Osteocyte (in vitro differentiated cells): ENCODE measurements around the gene EIF2D. TPM values are rescaled to one million over a fixed set of nuclear protein-coding genes. Genes with fewer than 3 reads are reported as not detected.

ENCODE experiments used
- DNase-seq: peaks from one replicate; pipeline ENCODE4 v3.0.0; 2021; ENCODE audit warnings: mixed read lengths; ENCODE audit not compliant: unreplicated experiment; ENCODE audit errors: extremely low spot score
- H3K27ac Mint-ChIP-seq: one replicate; pipeline ENCODE4 v1.8.0; 2021; ENCODE audit warnings: mild to moderate bottlenecking, mixed read lengths; ENCODE audit not compliant: unreplicated experiment
- H3K27me3 Mint-ChIP-seq: one replicate; pipeline ENCODE4 v1.8.0; 2021; ENCODE audit warnings: mixed read lengths; ENCODE audit not compliant: unreplicated experiment
- H3K36me3 Mint-ChIP-seq: one replicate; pipeline ENCODE4 v1.8.0; 2021; ENCODE audit warnings: mixed read lengths; ENCODE audit not compliant: unreplicated experiment
- H3K4me1 Mint-ChIP-seq: one replicate; pipeline ENCODE4 v1.8.0; 2021; ENCODE audit warnings: mixed read lengths; ENCODE audit not compliant: unreplicated experiment
- H3K4me3 Mint-ChIP-seq: one replicate; pipeline ENCODE4 v1.8.0; 2021; ENCODE audit warnings: mild to moderate bottlenecking, moderate library complexity, mixed read lengths; ENCODE audit not compliant: unreplicated experiment
- H3K9me3 Mint-ChIP-seq: one replicate; pipeline ENCODE4 v1.8.0; 2021; ENCODE audit warnings: mixed read lengths; ENCODE audit not compliant: unreplicated experiment
- CTCF ChIP-seq: fragments of 200-600 bp; sonication (generic); IDR thresholded peaks from 2 replicates; pipeline ENCODE4 v1.5.0; 2021; ENCODE audit warnings: antibody characterized with exemption, mild to moderate bottlenecking, moderate library complexity
- total RNA-seq: library from RNA; stranded (reverse); gene quantifications from 2 replicates; pipeline ENCODE4 v1.2.1, GENCODE V29; 2021

The EIF2D gene
- total RNA-seq, 1 donor from 2014 or later = 56.8 TPM

- no peak overlapping the region for H3K27ac Mint-ChIP-seq
- no peak for TF ChIP-seq CTCF
- no peak for DNase-seq
Measured at GRCh38 chr1:206579747-206580437, 32.4 kb downstream of the EIF2D start.

GRCh38 chr1:206578978-206579374, 33.3 kb downstream of the EIF2D start:
- no peak for DNase-seq
- H3K27ac Mint-ChIP-seq = no peak overlapping the region
- H3K9me3 Mint-ChIP-seq = no peaks in the 10 kb centered on the region
- no peak for TF ChIP-seq CTCF
- H3K4me3 Mint-ChIP-seq = no peak overlapping the region
- H3K4me1 Mint-ChIP-seq = peaks cover 4% of the 10 kb centered on the region
- H3K36me3 Mint-ChIP-seq = no peaks in the 10 kb centered on the region
- H3K27me3 Mint-ChIP-seq = peaks cover 12% of the 10 kb centered on the region

More at GRCh38 chr1:206579747-206580437, 32.4 kb downstream of the EIF2D start:
- H3K9me3 Mint-ChIP-seq = no peaks in the 10 kb centered on the region
- H3K36me3 Mint-ChIP-seq = no peaks in the 10 kb centered on the region
- H3K27me3 Mint-ChIP-seq = peaks cover 12% of the 10 kb centered on the region
- H3K4me1 Mint-ChIP-seq = peaks cover 4% of the 10 kb centered on the region
- H3K4me3 Mint-ChIP-seq = no peak overlapping the region

- Mint-ChIP-seq H3K27me3 (peaks cover 15% of the 10 kb centered on the region), H3K36me3 (no peaks in the 10 kb centered on the region), H3K4me1 (peaks cover 4% of the 10 kb centered on the region), H3K4me3 (no peak overlapping the region), H3K9me3 (no peaks in the 10 kb centered on the region), H3K27ac (no peak overlapping the region)
- DNase-seq = no peak
- no peak for TF ChIP-seq CTCF
Measured at GRCh38 chr1:206578068-206578977, 33.9 kb downstream of the EIF2D start.

GRCh38 chr1:206577626-206578025, 34.6 kb downstream of the EIF2D start:
- Mint-ChIP-seq H3K27me3 (peaks cover 21% of the 10 kb centered on the region), H3K36me3 (no peaks in the 10 kb centered on the region), H3K27ac (no peak overlapping the region)

More at GRCh38 chr1:206577626-206578025, 34.6 kb downstream of the EIF2D start:
- H3K4me1 Mint-ChIP-seq = peaks cover 4% of the 10 kb centered on the region
- H3K9me3 Mint-ChIP-seq = no peaks in the 10 kb centered on the region
- DNase-seq = no peak
- H3K4me3 Mint-ChIP-seq = no peak overlapping the region
- no peak for TF ChIP-seq CTCF
